RWPE1 (cell line): ENCODE results near the gene VEGFC.

Experiments
- CTCF ChIA-PET: fragments of 350-600 bp; sonication (Branson Sonifier 250); formaldehyde crosslinking; extraction: SDS; loops from one replicate; lab custom pipeline; 2021; lab: Yijun Ruan, JAX
- POLR2A ChIA-PET: fragments of 400-600 bp; formaldehyde crosslinking; extraction: SDS; loops from one replicate; lab custom pipeline; 2020; ENCODE audit warnings: antibody characterized with exemption; ENCODE audit not compliant: low non-redundant PET; lab: Yijun Ruan, JAX
- DNase-seq: peaks from one replicate; pipeline ENCODE4 v3.0.0; 2012; ENCODE audit warnings: low spot score
- H3K27ac ChIP-seq: fragments of 450-650 bp; 2 replicates; pipeline ENCODE4 v1.5.1; 2017
- CTCF ChIP-seq: fragments of 450-650 bp; conservative IDR thresholded peaks from 2 replicates; pipeline ENCODE4 v1.5.1; 2017; ENCODE audit warnings: low read depth, mild to moderate bottlenecking

Gene VEGFC

GRCh38 chr4:176741253-176741652 is 51.5 kb downstream of the VEGFC start:
- H3K27ac ChIP-seq = no peak overlapping the region
- TF ChIP-seq CTCF = no peak
- ChIA-PET CTCF (interaction anchor here (0.7 kb wide), 1 partner anchor 390 kb away, joined by 3 read pairs; no protein-coding TSS in a partner anchor), POLR2A (no interaction called here)
- DNase-seq = no peak

GRCh38 chr4:176735300-176735699 is 57.4 kb downstream of the VEGFC start:
- POLR2A ChIA-PET = no interaction called here
- CTCF ChIA-PET = no interaction called here
- no peak overlapping the region for H3K27ac ChIP-seq
- no peak for DNase-seq
- TF ChIP-seq CTCF = no peak

- H3K27ac ChIP-seq = no peak overlapping the region
- no peak for TF ChIP-seq CTCF
- CTCF ChIA-PET = no interaction called here
- POLR2A ChIA-PET = no interaction called here
- no peak for DNase-seq
Measured at GRCh38 chr4:176734461-176734860, 58.3 kb downstream of the VEGFC start.

- ChIA-PET POLR2A (no interaction called here), CTCF (interaction anchor here (0.5 kb wide), 1 partner anchor 238 kb away, joined by 3 read pairs; no protein-coding TSS in a partner anchor)
- no peak for DNase-seq
- TF ChIP-seq CTCF = no peak
- no peak overlapping the region for H3K27ac ChIP-seq
Measured at GRCh38 chr4:176729489-176729888, 63.2 kb downstream of the VEGFC start.

GRCh38 chr4:176726803-176727202 is 65.9 kb downstream of the VEGFC start:
- ChIA-PET CTCF (no interaction called here), POLR2A (no interaction called here)
- H3K27ac ChIP-seq = no peak overlapping the region
- DNase-seq = no peak
- no peak for TF ChIP-seq CTCF

- no peak overlapping the region for H3K27ac ChIP-seq
- POLR2A ChIA-PET = no interaction called here
- DNase-seq = no peak
- CTCF ChIA-PET = no interaction called here
- TF ChIP-seq CTCF = no peak
Measured at GRCh38 chr4:176721459-176721858, 71.3 kb downstream of the VEGFC start.

- no peak overlapping the region for H3K27ac ChIP-seq
- no peak for TF ChIP-seq CTCF
- CTCF ChIA-PET = no interaction called here
- POLR2A ChIA-PET = no interaction called here
- DNase-seq = no peak
Measured at GRCh38 chr4:176718881-176719280, 73.8 kb downstream of the VEGFC start.
